Hepatocyte (in vitro differentiated cells): ENCODE data around the gene GOLGA6L6.
"Not testable (repeated sequence)": the region's sequence is repeated elsewhere in the genome, so short reads cannot be mapped to it uniquely, and the experiment has no call there.

Experiments used
- CTCF ChIP-seq: fragments of 200-600 bp; sonication (generic); IDR thresholded peaks from 2 replicates; pipeline ENCODE4 v1.5.1; 2016; ENCODE audit warnings: antibody characterized with exemption, mild to moderate bottlenecking; ENCODE audit not compliant: poor library complexity
- EZH2 ChIP-seq: fragments of 200-600 bp; sonication (generic); IDR thresholded peaks from 2 replicates; pipeline ENCODE4 v1.6.1; 2016; ENCODE audit warnings: antibody characterized with exemption, mild to moderate bottlenecking, borderline replicate concordance
- EZH2phosphoT487 ChIP-seq: fragments of 200-600 bp; sonication (generic); IDR thresholded peaks from one replicate; pipeline ENCODE4 v1.6.1; 2018; ENCODE audit warnings: antibody characterized with exemption, mild to moderate bottlenecking, low read depth, moderate library complexity; ENCODE audit not compliant: unreplicated experiment, severe bottlenecking

GRCh38 chr15:20497781-20498180 is 43.8 kb downstream of the GOLGA6L6 start:
- not testable (repeated sequence) for TF ChIP-seq EZH2phosphoT487, CTCF, EZH2
